ENCODE data around the gene HADH.

Gene HADH

GRCh38 chr4:108053251-108053711, 63.6 kb downstream of the HADH start:
- peaks cover 91% of the 10 kb centered on the region for H3K4me1 Mint-ChIP-seq (ENCODE audit: low read depth)
- H3K27ac Mint-ChIP-seq = peak overlapping the region; percentile 81
- H3K9me3 Mint-ChIP-seq = no peaks in the 10 kb centered on the region
- peaks cover 26% of the 10 kb centered on the region for H3K36me3 Mint-ChIP-seq (ENCODE audit: low read depth)
- H3K4me3 Mint-ChIP-seq = peak overlapping the region; percentile 47
- no peaks in the 10 kb centered on the region for H3K27me3 Mint-ChIP-seq

- Mint-ChIP-seq H3K4me1 (ENCODE audit: low read depth) (peaks cover 89% of the 10 kb centered on the region), H3K9me3 (no peaks in the 10 kb centered on the region), H3K4me3 (peak overlapping the region; percentile 47), H3K27me3 (no peaks in the 10 kb centered on the region), H3K36me3 (ENCODE audit: low read depth) (peaks cover 17% of the 10 kb centered on the region), H3K27ac (peak overlapping the region; percentile 81)
Observed at GRCh38 chr4:108054025-108054638, 64.4 kb downstream of the HADH start.

- H3K27ac Mint-ChIP-seq = peak overlapping the region; percentile 28
- H3K4me1 Mint-ChIP-seq (ENCODE audit: low read depth) = peaks cover 82% of the 10 kb centered on the region
- H3K27me3 Mint-ChIP-seq = no peaks in the 10 kb centered on the region
Observed at GRCh38 chr4:108055787-108056186, 66.1 kb downstream of the HADH start.

GRCh38 chr4:108056418-108056817, 66.7 kb downstream of the HADH start:
- Mint-ChIP-seq H3K4me1 (ENCODE audit: low read depth) (peaks cover 80% of the 10 kb centered on the region), H3K4me3 (no peak overlapping the region), H3K27me3 (no peaks in the 10 kb centered on the region), H3K9me3 (no peaks in the 10 kb centered on the region), H3K27ac (peak overlapping the region; percentile 61), H3K36me3 (ENCODE audit: low read depth) (peaks cover 8% of the 10 kb centered on the region)

More at GRCh38 chr4:108055787-108056186, 66.1 kb downstream of the HADH start:
- H3K9me3 Mint-ChIP-seq = no peaks in the 10 kb centered on the region
- H3K4me3 Mint-ChIP-seq = no peak overlapping the region
- peaks cover 8% of the 10 kb centered on the region for H3K36me3 Mint-ChIP-seq (ENCODE audit: low read depth)

GRCh38 chr4:108058685-108059440, 69.2 kb downstream of the HADH start:
- H3K4me1 Mint-ChIP-seq (ENCODE audit: low read depth) = peaks cover 71% of the 10 kb centered on the region
- H3K27me3 Mint-ChIP-seq = no peaks in the 10 kb centered on the region
- H3K36me3 Mint-ChIP-seq (ENCODE audit: low read depth) = peaks cover 21% of the 10 kb centered on the region
- no peak overlapping the region for H3K4me3 Mint-ChIP-seq
- H3K27ac Mint-ChIP-seq = no peak overlapping the region
- H3K9me3 Mint-ChIP-seq = no peaks in the 10 kb centered on the region

GRCh38 chr4:108060164-108060563, 70.5 kb downstream of the HADH start:
- peaks cover 71% of the 10 kb centered on the region for H3K4me1 Mint-ChIP-seq (ENCODE audit: low read depth)

GRCh38 chr4:108060686-108061321, 71.1 kb downstream of the HADH start:
- H3K4me3 Mint-ChIP-seq = no peak overlapping the region
- H3K9me3 Mint-ChIP-seq = no peaks in the 10 kb centered on the region
- no peaks in the 10 kb centered on the region for H3K27me3 Mint-ChIP-seq
- H3K36me3 Mint-ChIP-seq (ENCODE audit: low read depth) = peaks cover 33% of the 10 kb centered on the region
- peaks cover 66% of the 10 kb centered on the region for H3K4me1 Mint-ChIP-seq (ENCODE audit: low read depth)
- peak overlapping the region; percentile 43 for H3K27ac Mint-ChIP-seq

More at GRCh38 chr4:108060164-108060563, 70.5 kb downstream of the HADH start:
- Mint-ChIP-seq H3K9me3 (no peaks in the 10 kb centered on the region), H3K36me3 (ENCODE audit: low read depth) (peaks cover 33% of the 10 kb centered on the region), H3K27me3 (no peaks in the 10 kb centered on the region), H3K4me3 (no peak overlapping the region), H3K27ac (peak overlapping the region; percentile 58)

GRCh38 chr4:108068442-108068841, 78.8 kb downstream of the HADH start:
- Mint-ChIP-seq H3K36me3 (ENCODE audit: low read depth) (peaks cover 69% of the 10 kb centered on the region), H3K9me3 (no peaks in the 10 kb centered on the region), H3K27me3 (no peaks in the 10 kb centered on the region), H3K27ac (no peak overlapping the region), H3K4me3 (no peak overlapping the region), H3K4me1 (ENCODE audit: low read depth) (peaks cover 80% of the 10 kb centered on the region)

GRCh38 chr4:108070775-108071174, 81.1 kb downstream of the HADH start:
- no peaks in the 10 kb centered on the region for H3K9me3 Mint-ChIP-seq
- H3K27ac Mint-ChIP-seq = peak overlapping the region; percentile 37
- H3K27me3 Mint-ChIP-seq = no peaks in the 10 kb centered on the region
- peaks cover 87% of the 10 kb centered on the region for H3K4me1 Mint-ChIP-seq (ENCODE audit: low read depth)
- H3K4me3 Mint-ChIP-seq = no peak overlapping the region
- peaks cover 79% of the 10 kb centered on the region for H3K36me3 Mint-ChIP-seq (ENCODE audit: low read depth)

- Mint-ChIP-seq H3K27me3 (no peaks in the 10 kb centered on the region), H3K9me3 (no peaks in the 10 kb centered on the region), H3K27ac (peak overlapping the region; percentile 78), H3K36me3 (ENCODE audit: low read depth) (peaks cover 70% of the 10 kb centered on the region), H3K4me3 (peak overlapping the region; percentile 24), H3K4me1 (ENCODE audit: low read depth) (peaks cover 77% of the 10 kb centered on the region)
Observed at GRCh38 chr4:108072300-108072699, 82.6 kb downstream of the HADH start.

- Mint-ChIP-seq H3K4me3 (no peak overlapping the region), H3K27me3 (no peaks in the 10 kb centered on the region), H3K9me3 (no peaks in the 10 kb centered on the region), H3K27ac (peak overlapping the region; percentile 86), H3K4me1 (ENCODE audit: low read depth) (peaks cover 80% of the 10 kb centered on the region), H3K36me3 (ENCODE audit: low read depth) (peaks cover 71% of the 10 kb centered on the region)
Observed at GRCh38 chr4:108078024-108078733, 88.5 kb downstream of the HADH start.

GRCh38 chr4:108080747-108081146, 91.1 kb downstream of the HADH start:
- Mint-ChIP-seq H3K4me3 (peak overlapping the region; percentile 82), H3K27me3 (no peaks in the 10 kb centered on the region), H3K36me3 (ENCODE audit: low read depth) (peaks cover 60% of the 10 kb centered on the region), H3K4me1 (ENCODE audit: low read depth) (peaks cover 79% of the 10 kb centered on the region), H3K27ac (peak overlapping the region; percentile 91), H3K9me3 (no peaks in the 10 kb centered on the region)

GRCh38 chr4:108081256-108081655, 91.6 kb downstream of the HADH start:
- H3K9me3 Mint-ChIP-seq = no peaks in the 10 kb centered on the region
- peak overlapping the region; percentile 91 for H3K27ac Mint-ChIP-seq
- peaks cover 61% of the 10 kb centered on the region for H3K36me3 Mint-ChIP-seq (ENCODE audit: low read depth)
- H3K27me3 Mint-ChIP-seq = no peaks in the 10 kb centered on the region
- H3K4me1 Mint-ChIP-seq (ENCODE audit: low read depth) = peaks cover 79% of the 10 kb centered on the region
- peak overlapping the region; percentile 82 for H3K4me3 Mint-ChIP-seq
